Fibroblast of villous mesenchyme (primary cell): ENCODE measurements around the gene NPTX2. TPM values are rescaled to one million over a fixed set of nuclear protein-coding genes. Genes with fewer than 3 reads are reported as not detected.

Experiments
- DNase-seq: peaks from one replicate; pipeline ENCODE4 v3.0.0-alpha.2; 2010; ENCODE audit warnings: low read depth
- H3K4me3 ChIP-seq: 2 replicates; pipeline ENCODE4 v1.5.1; 2011; ENCODE audit warnings: low read depth, mild to moderate bottlenecking, low read length
- CTCF ChIP-seq: IDR thresholded peaks from 2 replicates; pipeline ENCODE4 v1.5.1; 2012; ENCODE audit warnings: low read depth, mild to moderate bottlenecking, low read length; ENCODE audit not compliant: insufficient read depth
- total RNA-seq: library from RNA; depleted of rRNA; stranded (reverse); fragments of >200 nt; gene quantifications from 2 replicates; pipeline ENCODE4 v1.2.3, GENCODE V29; 2012

The NPTX2 gene
- total RNA-seq, 1 donor, result 0.43 TPM

DNA sequence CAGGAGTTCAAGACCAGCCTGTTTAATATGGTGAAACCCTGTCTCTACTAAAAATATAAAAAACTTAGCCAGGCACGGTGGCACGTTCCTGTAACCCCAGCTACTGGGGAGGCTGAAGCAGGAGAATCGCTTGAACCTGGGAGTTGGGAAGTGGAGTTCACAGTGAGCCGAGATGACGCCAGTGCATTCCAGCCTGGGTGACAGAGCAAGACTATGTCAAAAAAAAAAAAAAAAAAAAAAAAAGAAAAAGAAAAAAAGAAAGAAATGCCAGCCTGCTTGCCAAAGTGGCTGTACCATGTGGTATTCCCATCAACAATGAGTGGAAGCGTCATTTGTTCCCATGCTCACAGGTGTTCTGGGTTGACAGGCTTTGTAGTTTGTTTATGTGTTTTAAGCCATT, 43.3 kb upstream of the NPTX2 start:
- H3K4me3 ChIP-seq, result no peak overlapping the region
- TF ChIP-seq CTCF, result no peak
- DNase-seq, result no peak

DNA sequence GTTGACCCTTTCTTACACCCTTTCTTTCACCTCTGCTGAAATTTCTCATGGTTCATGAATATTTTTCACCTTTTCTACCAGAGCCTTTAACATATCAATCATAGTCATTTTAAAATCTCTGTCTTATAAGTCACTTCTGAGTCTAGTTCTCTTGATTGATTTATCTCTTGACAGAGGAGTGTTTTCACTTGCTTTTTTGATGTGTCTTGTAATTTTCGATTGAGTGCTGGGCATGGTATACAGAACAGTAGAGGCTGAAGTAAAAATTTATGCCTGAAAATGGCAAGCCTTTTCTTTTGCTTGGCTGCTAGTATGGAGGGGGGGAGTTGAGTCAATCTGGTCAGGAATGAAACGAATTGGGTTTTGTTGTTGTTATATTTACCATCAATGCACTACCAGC, 41.2 kb upstream of the NPTX2 start:
- no peak for DNase-seq
- no peak for TF ChIP-seq CTCF
- H3K4me3 ChIP-seq, result no peak overlapping the region

- DNase-seq, result no peak
- H3K4me3 ChIP-seq, result no peak overlapping the region
- no peak for TF ChIP-seq CTCF
These were observed 32.3 kb upstream of the NPTX2 start for GRCh38 chr7:98584830-98585229.

DNA sequence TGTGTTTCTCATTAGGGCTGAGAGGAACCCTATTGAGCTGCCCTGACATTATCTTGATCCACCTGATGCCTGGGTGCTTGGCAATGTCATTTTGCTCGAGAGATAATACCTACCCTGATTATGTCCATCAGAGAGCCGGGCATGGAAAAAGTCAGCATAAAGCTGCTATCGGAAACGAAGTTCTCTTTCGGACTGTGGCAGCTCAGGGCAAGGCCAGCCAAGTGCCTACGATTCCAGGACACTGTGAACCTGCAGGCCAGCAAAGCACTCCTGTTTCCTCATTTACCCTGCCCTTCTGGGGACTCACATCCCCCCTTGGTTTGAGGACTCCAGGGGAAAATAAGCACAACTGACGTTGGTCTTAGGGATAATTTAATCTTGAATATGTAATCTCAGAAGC, 25.2 kb upstream of the NPTX2 start:
- DNase-seq, result no peak
- TF ChIP-seq CTCF, result no peak
- H3K4me3 ChIP-seq, result no peak overlapping the region

DNA sequence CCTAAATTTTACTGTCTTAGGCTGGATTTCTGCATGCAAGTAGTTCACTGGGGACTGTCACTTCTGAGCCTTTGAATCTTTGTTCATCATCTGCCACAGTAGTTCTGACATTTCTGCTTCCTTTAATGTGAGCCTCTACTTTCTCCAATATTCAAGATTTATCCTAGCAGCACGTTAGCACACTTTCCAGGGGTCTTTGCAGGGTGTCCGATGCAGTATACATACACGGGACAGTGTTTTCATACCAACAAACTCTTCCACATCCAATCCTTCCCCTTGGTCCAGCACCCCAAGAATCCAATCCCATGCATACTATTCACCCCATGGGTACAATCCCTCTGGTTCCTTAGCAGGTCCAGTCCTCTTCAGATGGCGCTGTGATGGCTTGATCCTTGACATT, 22.7 kb upstream of the NPTX2 start:
- DNase-seq, result no peak
- no peak for TF ChIP-seq CTCF
- no peak overlapping the region for H3K4me3 ChIP-seq

DNA sequence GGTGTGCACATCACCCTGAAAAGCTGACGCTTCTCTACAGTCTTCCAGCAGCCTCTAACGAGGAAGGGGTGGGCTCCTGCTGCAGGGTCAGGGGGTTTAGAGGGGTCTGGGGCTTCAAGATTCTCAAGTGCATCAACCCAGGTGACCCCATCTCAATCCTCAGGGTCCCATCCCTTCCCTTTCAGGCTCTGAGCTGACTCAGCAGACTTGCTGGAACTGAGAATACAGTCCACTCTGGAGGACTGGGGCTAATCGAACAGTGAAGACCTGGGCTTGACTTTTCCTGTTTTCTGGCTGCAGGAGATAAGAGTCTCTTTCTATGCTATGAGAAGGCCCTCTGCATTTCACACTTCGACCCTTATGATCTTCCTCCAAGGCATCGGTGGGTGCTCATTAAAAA, 22.3 kb upstream of the NPTX2 start:
- no peak for DNase-seq
- TF ChIP-seq CTCF, result no peak
- no peak overlapping the region for H3K4me3 ChIP-seq

- no peak for DNase-seq
- H3K4me3 ChIP-seq, result no peak overlapping the region
- no peak for TF ChIP-seq CTCF
These were observed 18.1 kb upstream of the NPTX2 start for GRCh38 chr7:98598846-98599615.
